ENCODE results near the gene BPIFB3. TPM values are rescaled to one million over a fixed set of nuclear protein-coding genes. Genes with fewer than 3 reads are reported as not detected.

BPIFB3 gene
- total and polyA plus RNA-seq, 2 of the 13 experiments (the other 11 are each of a cell fraction or from before 2014, with no cell fraction given), result 0.09 TPM; not detected in 1

DNA sequence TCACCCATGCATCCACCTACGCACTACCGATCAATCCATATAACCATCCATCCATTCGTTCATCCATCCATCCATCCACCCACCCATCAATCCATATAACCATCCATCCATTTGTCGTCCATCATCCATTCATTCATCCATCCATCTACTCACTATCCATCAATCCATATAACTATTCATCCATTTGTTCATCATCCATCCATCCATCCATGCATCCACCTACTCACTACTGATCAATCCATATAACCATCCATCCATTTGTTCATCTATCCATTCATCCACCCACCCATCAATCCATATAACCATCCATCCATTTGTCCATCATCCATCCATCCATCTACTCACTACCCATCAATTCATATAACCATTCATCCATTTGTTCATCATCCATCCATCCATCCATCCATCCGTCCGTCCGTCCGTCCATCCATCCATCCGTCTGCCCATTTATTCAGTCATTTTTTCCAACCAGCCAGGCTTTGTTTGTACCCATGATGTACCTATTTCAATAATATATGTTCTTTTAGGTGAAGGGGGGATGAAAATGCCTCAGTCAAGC is 28.3 kb upstream of the BPIFB3 start (continued):
- TF ChIP-seq, protein P1, sequence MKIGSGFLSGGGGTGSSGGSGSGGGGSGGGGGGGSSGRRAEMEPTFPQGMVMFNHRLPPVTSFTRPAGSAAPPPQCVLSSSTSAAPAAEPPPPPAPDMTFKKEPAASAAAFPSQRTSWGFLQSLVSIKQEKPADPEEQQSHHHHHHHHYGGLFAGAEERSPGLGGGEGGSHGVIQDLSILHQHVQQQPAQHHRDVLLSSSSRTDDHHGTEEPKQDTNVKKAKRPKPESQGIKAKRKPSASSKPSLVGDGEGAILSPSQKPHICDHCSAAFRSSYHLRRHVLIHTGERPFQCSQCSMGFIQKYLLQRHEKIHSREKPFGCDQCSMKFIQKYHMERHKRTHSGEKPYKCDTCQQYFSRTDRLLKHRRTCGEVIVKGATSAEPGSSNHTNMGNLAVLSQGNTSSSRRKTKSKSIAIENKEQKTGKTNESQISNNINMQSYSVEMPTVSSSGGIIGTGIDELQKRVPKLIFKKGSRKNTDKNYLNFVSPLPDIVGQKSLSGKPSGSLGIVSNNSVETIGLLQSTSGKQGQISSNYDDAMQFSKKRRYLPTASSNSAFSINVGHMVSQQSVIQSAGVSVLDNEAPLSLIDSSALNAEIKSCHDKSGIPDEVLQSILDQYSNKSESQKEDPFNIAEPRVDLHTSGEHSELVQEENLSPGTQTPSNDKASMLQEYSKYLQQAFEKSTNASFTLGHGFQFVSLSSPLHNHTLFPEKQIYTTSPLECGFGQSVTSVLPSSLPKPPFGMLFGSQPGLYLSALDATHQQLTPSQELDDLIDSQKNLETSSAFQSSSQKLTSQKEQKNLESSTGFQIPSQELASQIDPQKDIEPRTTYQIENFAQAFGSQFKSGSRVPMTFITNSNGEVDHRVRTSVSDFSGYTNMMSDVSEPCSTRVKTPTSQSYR (CRISPR knock-in tag; IDR thresholded peaks at IDR 0.05; ENCODE audit: borderline replicate concordance), result no peak
- no peak for TF ChIP-seq ZMYM4 (CRISPR knock-in tag; IDR thresholded peaks at IDR 0.05)
- no peak for TF ChIP-seq SMAD9 (CRISPR knock-in tag; IDR thresholded peaks at IDR 0.05)
- no peak for TF ChIP-seq ZNF292 (CRISPR knock-in tag; IDR thresholded peaks at IDR 0.05; ENCODE audit: borderline replicate concordance, low read depth)
- TF ChIP-seq ZNF24 (IDR thresholded peaks at IDR 0.05), result no peak
- no peak for TF ChIP-seq PATZ1 (CRISPR knock-in tag; IDR thresholded peaks at IDR 0.05)
- no peak for TF ChIP-seq MED13 (CRISPR knock-in tag; IDR thresholded peaks at IDR 0.05)
- no peak for TF ChIP-seq ZNF674 (CRISPR knock-in tag; IDR thresholded peaks at IDR 0.05; ENCODE audit: low read depth)
- no peak for TF ChIP-seq ZNF547 (CRISPR knock-in tag; IDR thresholded peaks at IDR 0.05)
- no peak for TF ChIP-seq ZNF784 (CRISPR knock-in tag; IDR thresholded peaks at IDR 0.05; ENCODE audit: borderline replicate concordance)
- no peak for TF ChIP-seq CHD4 (IDR thresholded peaks at IDR 0.05; ENCODE audit: borderline replicate concordance, low read length)
- TF ChIP-seq ZNF83 (CRISPR knock-in tag; IDR thresholded peaks at IDR 0.05; ENCODE audit: borderline replicate concordance), result no peak
- no peak for TF ChIP-seq ZNF557 (CRISPR knock-in tag; IDR thresholded peaks at IDR 0.05)
- TF ChIP-seq, protein P2, sequence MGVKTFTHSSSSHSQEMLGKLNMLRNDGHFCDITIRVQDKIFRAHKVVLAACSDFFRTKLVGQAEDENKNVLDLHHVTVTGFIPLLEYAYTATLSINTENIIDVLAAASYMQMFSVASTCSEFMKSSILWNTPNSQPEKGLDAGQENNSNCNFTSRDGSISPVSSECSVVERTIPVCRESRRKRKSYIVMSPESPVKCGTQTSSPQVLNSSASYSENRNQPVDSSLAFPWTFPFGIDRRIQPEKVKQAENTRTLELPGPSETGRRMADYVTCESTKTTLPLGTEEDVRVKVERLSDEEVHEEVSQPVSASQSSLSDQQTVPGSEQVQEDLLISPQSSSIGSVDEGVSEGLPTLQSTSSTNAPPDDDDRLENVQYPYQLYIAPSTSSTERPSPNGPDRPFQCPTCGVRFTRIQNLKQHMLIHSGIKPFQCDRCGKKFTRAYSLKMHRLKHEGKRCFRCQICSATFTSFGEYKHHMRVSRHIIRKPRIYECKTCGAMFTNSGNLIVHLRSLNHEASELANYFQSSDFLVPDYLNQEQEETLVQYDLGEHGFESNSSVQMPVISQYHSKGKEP (CRISPR knock-in tag; IDR thresholded peaks at IDR 0.05), result no peak
- no peak for TF ChIP-seq CREB1 (IDR thresholded peaks at IDR 0.05)
- no peak for TF ChIP-seq CREB1 (CRISPR knock-in tag; IDR thresholded peaks at IDR 0.05)
- no peak for TF ChIP-seq ZNF496 (CRISPR knock-in tag; IDR thresholded peaks at IDR 0.05; ENCODE audit: insufficient replicate concordance)
- no peak for TF ChIP-seq EHMT2 (IDR thresholded peaks at IDR 0.05; ENCODE audit: borderline replicate concordance, low read depth, low read length)
- TF ChIP-seq HNRNPL (IDR thresholded peaks at IDR 0.05; ENCODE audit: low read depth, low read length), result no peak
- no peak for TF ChIP-seq ZNF460 (CRISPR knock-in tag; IDR thresholded peaks at IDR 0.05; ENCODE audit: borderline replicate concordance)
- TF ChIP-seq, protein P3, sequence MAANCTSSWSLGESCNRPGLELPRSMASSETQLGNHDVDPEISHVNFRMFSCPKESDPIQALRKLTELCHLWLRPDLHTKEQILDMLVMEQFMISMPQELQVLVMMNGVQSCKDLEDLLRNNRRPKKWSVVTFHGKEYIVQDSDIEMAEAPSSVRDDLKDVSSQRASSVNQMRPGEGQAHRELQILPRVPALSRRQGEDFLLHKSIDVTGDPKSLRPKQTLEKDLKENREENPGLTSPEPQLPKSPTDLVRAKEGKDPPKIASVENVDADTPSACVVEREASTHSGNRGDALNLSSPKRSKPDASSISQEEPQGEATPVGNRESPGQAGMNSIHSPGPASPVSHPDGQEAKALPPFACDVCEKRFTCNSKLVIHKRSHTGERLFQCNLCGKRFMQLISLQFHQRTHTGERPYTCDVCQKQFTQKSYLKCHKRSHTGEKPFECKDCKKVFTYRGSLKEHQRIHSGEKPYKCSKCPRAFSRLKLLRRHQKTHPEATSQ (CRISPR knock-in tag; IDR thresholded peaks at IDR 0.05; ENCODE audit: borderline replicate concordance), result no peak
- TF ChIP-seq ZSCAN25 (CRISPR knock-in tag; IDR thresholded peaks at IDR 0.05), result no peak
- TF ChIP-seq SAP130 (CRISPR knock-in tag; IDR thresholded peaks at IDR 0.05; ENCODE audit: low read depth), result no peak
